Right lobe of liver (tissue), 6 donors: ENCODE data around the gene PPM1L. TPM values are rescaled to one million over a fixed set of nuclear protein-coding genes. Genes with fewer than 3 reads are reported as not detected.
A peak's percentile ranks its signal among the peaks of the same experiment; 100 is the strongest.

ENCODE experiments used
- ATAC-seq, 4 donors: fragments of 200-7000 bp; cut with Tn5 transposase; one replicate each; pipeline ENCODE4 v1.9.1; 2020; ENCODE audit warnings: mild to moderate bottlenecking in 4 of 4, moderate library complexity in 4 of 4
- DNase-seq, 3 donors: peaks; one replicate each; pipeline ENCODE4 v3.0.0-alpha.2; 2020
- H3K27ac ChIP-seq, 3 donors: fragments of 200-600 bp; one replicate each; pipeline ENCODE4 v1.8.0; 2022
- H3K27me3 ChIP-seq, 2 donors: fragments of 200-600 bp; one replicate each; pipeline ENCODE4 v1.8.0; 2022
- H3K36me3 ChIP-seq, 4 donors: fragments of 200-600 bp; sonication (generic) in 1 of 4; one replicate each; pipeline versions ENCODE4 v1.5.1 to v1.8.0; 2017 to 2022; ENCODE audit warnings: control low read depth in 1 of 4
- H3K4me1 ChIP-seq, 4 donors: fragments of 200-600 bp; sonication (generic) in 1 of 4; one replicate each; pipeline versions ENCODE4 v1.5.1 to v1.8.0; 2017 to 2022; ENCODE audit warnings: control low read depth in 1 of 4
- H3K4me3 ChIP-seq, 3 donors: fragments of 200-600 bp; one replicate each; pipeline ENCODE4 v1.8.0; 2022
- H3K9me3 ChIP-seq, 4 donors: fragments of 200-600 bp; sonication (generic) in 1 of 4; one replicate each; pipeline versions ENCODE4 v1.5.1 to v1.8.0; 2017 to 2022; ENCODE audit warnings: control low read depth in 1 of 4
- POLR2A ChIP-seq: fragments of 450-650 bp; IDR thresholded peaks from one replicate; pipeline ENCODE4 v1.6.1; 2017; ENCODE audit warnings: antibody characterized with exemption, mild to moderate bottlenecking
- WGBS: methylation state at CpG from one replicate; pipeline ENCODE4 v1.1.6; 2018; ENCODE audit warnings: low coverage, low lambda C conversion rate; ENCODE audit not compliant: insufficient coverage; ENCODE audit errors: missing lambda C conversion rate; 5-methylcytosine and 5-hydroxymethylcytosine counted together
- intact Hi-C, 2 donors: fragments of 100-400 bp; cut with DNase I; formaldehyde crosslinking; loops; one replicate each; pipeline versions ENCODE4 v1.11.2 to v1.14.1; 2022
- total RNA-seq, 6 experiments: library from RNA; depleted of rRNA in 2 of 6; stranded (reverse); fragments of >200 nt in 2 of 6; fragmentation: NEBNext Ultra II Directional in 3 of 6; extraction: Animal tissue kit (Norgen Biotek cat#: 25700) in 3 of 6; gene quantifications; one replicate each; pipeline versions ENCODE4 v1.1.0 to v1.2.4, GENCODE V29; 2016 to 2023
- TF ChIP-seq, protein P1 (sequence below), 4 donors: fragments of 200-600 bp in 3 of 4; fragments of 450-650 bp in 1 of 4; IDR thresholded peaks; one replicate each; pipeline versions ENCODE4 v1.5.1 to v1.8.0; 2016 to 2022; ENCODE audit warnings: antibody characterized with exemption in 4 of 4, mild to moderate bottlenecking in 2 of 4
- donor health status: DM: no; HTN: yes; CAD: no.
- donor health status: DM: no; HTN: no; CAD: no.
- donor health status: DM: no; HTN: no; CAD: no.
- donor health status: DM: no; HTN: yes; CAD: no.
- donor health status: DM: no; HTN: yes; CAD: no.

Gene PPM1L
- total RNA-seq, 6 experiments from 2014 or later = 6.9 to 25.4 (median 14.7) TPM

DNA sequence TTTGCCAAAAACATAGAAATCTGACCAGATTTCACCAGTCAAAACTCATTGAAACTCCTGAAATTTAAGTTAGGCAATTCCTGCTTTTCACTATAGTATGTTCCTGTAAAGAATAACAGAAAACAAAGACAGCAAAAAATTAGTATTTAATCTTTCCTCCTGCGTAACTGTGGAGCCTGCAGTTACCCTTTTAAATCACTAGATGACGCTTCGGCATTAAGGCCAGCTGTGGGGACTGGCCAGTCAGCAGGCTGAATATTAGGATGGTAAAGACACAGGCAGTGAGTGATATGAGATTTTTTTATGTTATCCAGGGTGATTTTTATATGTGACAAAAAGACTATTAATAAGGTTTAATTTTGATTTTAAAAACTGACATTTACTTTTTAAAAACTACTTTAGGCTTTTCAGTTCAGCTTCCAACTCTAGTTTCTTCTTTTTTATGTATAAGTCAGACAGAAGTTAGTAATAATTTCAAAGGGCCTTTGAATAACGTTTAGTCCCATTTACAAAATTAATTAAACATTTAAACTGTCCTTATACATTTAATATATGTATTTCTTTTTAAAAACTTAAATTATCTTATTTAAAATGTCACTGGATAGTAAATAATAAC, 165.1 kb downstream of the PPM1L start:
- H3K4me3 ChIP-seq = no peak overlapping the region
- peak in 1 of 3 donors; percentile 45 for DNase-seq
- ATAC-seq = peak; percentile 90 to 94 (median 91)
- H3K4me1 ChIP-seq = no peaks in the 10 kb centered on the region
- H3K9me3 ChIP-seq = no peaks in the 10 kb centered on the region
- intact Hi-C loops = no loop called here
- H3K36me3 ChIP-seq = no peaks in the 10 kb centered on the region
- H3K27ac ChIP-seq = no peak overlapping the region
- no peaks in the 10 kb centered on the region for H3K27me3 ChIP-seq
- 5% methylated on average over 4 of the region's 4 CpGs for WGBS
- no peak for TF ChIP-seq POLR2A
- TF ChIP-seq, protein P1, sequence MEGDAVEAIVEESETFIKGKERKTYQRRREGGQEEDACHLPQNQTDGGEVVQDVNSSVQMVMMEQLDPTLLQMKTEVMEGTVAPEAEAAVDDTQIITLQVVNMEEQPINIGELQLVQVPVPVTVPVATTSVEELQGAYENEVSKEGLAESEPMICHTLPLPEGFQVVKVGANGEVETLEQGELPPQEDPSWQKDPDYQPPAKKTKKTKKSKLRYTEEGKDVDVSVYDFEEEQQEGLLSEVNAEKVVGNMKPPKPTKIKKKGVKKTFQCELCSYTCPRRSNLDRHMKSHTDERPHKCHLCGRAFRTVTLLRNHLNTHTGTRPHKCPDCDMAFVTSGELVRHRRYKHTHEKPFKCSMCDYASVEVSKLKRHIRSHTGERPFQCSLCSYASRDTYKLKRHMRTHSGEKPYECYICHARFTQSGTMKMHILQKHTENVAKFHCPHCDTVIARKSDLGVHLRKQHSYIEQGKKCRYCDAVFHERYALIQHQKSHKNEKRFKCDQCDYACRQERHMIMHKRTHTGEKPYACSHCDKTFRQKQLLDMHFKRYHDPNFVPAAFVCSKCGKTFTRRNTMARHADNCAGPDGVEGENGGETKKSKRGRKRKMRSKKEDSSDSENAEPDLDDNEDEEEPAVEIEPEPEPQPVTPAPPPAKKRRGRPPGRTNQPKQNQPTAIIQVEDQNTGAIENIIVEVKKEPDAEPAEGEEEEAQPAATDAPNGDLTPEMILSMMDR (IDR thresholded peaks at IDR 0.05) = peak; percentile 84 to 97 (median 91)

DNA sequence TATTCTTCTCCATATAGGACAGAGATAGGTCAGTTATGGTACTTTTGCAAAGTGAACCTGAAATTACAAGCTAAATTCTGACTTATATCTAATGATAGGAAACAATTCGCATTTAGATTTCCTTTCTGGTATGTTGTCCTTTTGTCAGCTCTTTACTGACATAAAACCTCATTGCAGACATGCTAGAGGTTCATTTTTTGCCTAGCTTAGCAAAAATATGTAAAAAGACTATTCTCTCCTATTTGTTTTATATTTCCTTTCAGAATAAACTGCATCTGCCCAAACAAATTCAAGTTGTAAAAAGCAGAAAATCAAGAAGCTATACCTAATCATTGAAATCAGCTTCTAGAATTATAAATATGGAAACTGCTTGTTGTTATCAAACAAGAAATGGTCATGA, 168.7 kb downstream of the PPM1L start:
- ATAC-seq (no peak), DNase-seq (no peak)
- intact Hi-C loops = no loop called here
- TF ChIP-seq POLR2A = no peak
- TF ChIP-seq, protein P1 (IDR thresholded peaks at IDR 0.05) = no peak
- no peaks in the 10 kb centered on the region for H3K9me3 ChIP-seq
- H3K4me1 ChIP-seq = no peaks in the 10 kb centered on the region
- no peak overlapping the region for H3K4me3 ChIP-seq
- H3K36me3 ChIP-seq = no peaks in the 10 kb centered on the region
- 53% methylated on average over 1 of the region's 1 CpG for WGBS
- no peak overlapping the region for H3K27ac ChIP-seq
- no peaks in the 10 kb centered on the region for H3K27me3 ChIP-seq

DNA sequence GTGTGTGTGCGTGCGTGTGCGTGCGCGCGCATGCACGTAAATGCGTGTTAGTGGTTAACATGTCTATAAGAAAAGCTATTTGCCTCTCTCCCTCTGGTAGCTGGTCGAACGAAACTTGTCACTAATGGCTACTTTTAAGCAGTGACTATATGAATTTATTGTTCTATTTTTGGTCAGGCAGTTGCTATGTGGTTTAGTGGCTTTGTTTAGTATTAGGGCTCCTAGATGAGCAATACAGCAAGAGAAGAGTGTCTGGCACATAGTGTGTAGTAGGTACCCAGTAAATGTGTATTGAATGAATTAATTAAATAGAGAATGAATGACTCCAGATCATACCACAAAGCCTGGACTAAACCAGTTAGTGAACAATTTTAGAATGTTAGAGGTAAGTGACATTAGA, 171.6 kb downstream of the PPM1L start:
- no peak for ATAC-seq
- no peak for DNase-seq
- H3K27me3 ChIP-seq = no peaks in the 10 kb centered on the region
- intact Hi-C loops = no loop called here
- no peak overlapping the region for H3K27ac ChIP-seq
- H3K36me3 ChIP-seq = no peaks in the 10 kb centered on the region
- 90% methylated on average over 10 of the region's 10 CpGs for WGBS
- no peak for TF ChIP-seq POLR2A
- TF ChIP-seq, protein P1 (IDR thresholded peaks at IDR 0.05) = no peak
- H3K4me3 ChIP-seq = no peak overlapping the region
- H3K4me1 ChIP-seq = no peaks in the 10 kb centered on the region
- H3K9me3 ChIP-seq = no peaks in the 10 kb centered on the region

DNA sequence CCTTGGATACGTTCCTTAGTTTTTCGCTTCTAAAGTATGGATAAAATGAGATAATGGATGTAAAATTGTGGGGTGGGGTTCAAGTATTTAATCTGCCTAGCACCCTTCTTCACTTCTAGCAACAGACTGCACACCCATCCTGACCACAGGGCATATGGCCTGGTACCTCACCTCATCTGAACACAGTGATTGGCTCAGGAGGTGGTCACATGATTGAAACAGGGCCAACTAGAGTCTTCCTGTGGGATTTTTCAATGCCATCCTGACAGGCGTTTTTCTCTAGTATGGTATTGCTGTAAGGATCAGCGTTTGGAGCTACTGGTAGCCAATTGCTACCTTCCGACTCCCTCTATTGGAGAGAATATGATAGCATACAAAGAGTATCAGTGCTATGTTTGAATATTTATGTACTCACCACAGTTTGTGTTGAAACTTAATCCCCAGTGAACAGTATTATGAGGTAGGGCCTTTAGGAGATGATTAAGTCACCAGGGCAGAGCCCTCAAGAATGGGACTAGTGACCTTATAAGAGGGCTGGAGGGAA, 172.2 kb downstream of the PPM1L start:
- Histone ChIP-seq H3K27me3 (no peaks in the 10 kb centered on the region), H3K9me3 (no peaks in the 10 kb centered on the region), H3K4me3 (no peak overlapping the region), H3K36me3 (no peaks in the 10 kb centered on the region), H3K27ac (no peak overlapping the region), H3K4me1 (no peaks in the 10 kb centered on the region)
- ATAC-seq (no peak), DNase-seq (no peak)
- intact Hi-C loops = no loop called here
- no peak for TF ChIP-seq POLR2A
- TF ChIP-seq, protein P1 (IDR thresholded peaks at IDR 0.05) = no peak
- WGBS = 96% methylated on average over 4 of the region's 5 CpGs
